ENCODE data around the gene NELFA. TPM values are rescaled to one million over a fixed set of nuclear protein-coding genes. Genes with fewer than 3 reads are reported as not detected.

Gene NELFA
- total RNA-seq, 4 donors from 2014 or later: 27.7 to 56.9 (median 42.8) TPM

- H3K36me3 ChIP-seq: no peaks in the 10 kb centered on the region
- peak in 1 of 3 donors; percentile 18 for DNase-seq
- no peaks in the 10 kb centered on the region for H3K9me3 ChIP-seq
- H3K27ac ChIP-seq: no peak overlapping the region
- H3K27me3 ChIP-seq: no peaks in the 10 kb centered on the region
- H3K4me1 ChIP-seq: no peaks in the 10 kb centered on the region
- H3K4me3 ChIP-seq: no peak overlapping the region
- TF ChIP-seq POLR2A (IDR thresholded peaks at IDR 0.05) (no peak), CTCF (IDR thresholded peaks at IDR 0.05) (no peak)
Observed at GRCh38 chr4:2049381-2049780, 40.6 kb upstream of the NELFA start.

- TF ChIP-seq CTCF (IDR thresholded peaks at IDR 0.05) (no peak), POLR2A (IDR thresholded peaks at IDR 0.05) (no peak)
- Histone ChIP-seq H3K27me3 (no peaks in the 10 kb centered on the region), H3K27ac (no peak overlapping the region), H3K36me3 (no peaks in the 10 kb centered on the region), H3K9me3 (no peaks in the 10 kb centered on the region), H3K4me1 (no peaks in the 10 kb centered on the region), H3K4me3 (no peak overlapping the region)
- DNase-seq: peak in 1 of 3 donors; percentile 29
Observed at GRCh38 chr4:2048831-2049230, 40.1 kb upstream of the NELFA start.

- H3K4me1 ChIP-seq: peaks cover 0 to under 1% (median under 1%) of the 10 kb centered on the region in 4 donors
- H3K27me3 ChIP-seq: no peaks in the 10 kb centered on the region
- no peak overlapping the region for H3K4me3 ChIP-seq
- H3K9me3 ChIP-seq: no peaks in the 10 kb centered on the region
- no peak for TF ChIP-seq CTCF (IDR thresholded peaks at IDR 0.05)
- no peak for TF ChIP-seq POLR2A (IDR thresholded peaks at IDR 0.05)
- no peak overlapping the region for H3K27ac ChIP-seq
- peak in 2 of 3 donors; percentile 36 to 43 for DNase-seq
- no peaks in the 10 kb centered on the region for H3K36me3 ChIP-seq
Observed at GRCh38 chr4:2047781-2048581, 39.2 kb upstream of the NELFA start.

GRCh38 chr4:2047031-2047660 lies 38.4 kb upstream of the NELFA start:
- no peak overlapping the region for H3K4me3 ChIP-seq
- peak in 1 of 3 donors; percentile 39 for DNase-seq
- peaks cover 0 to 9% (median 6%) of the 10 kb centered on the region in 4 donors for H3K4me1 ChIP-seq
- no peaks in the 10 kb centered on the region for H3K36me3 ChIP-seq
- no peak overlapping the region for H3K27ac ChIP-seq
- no peaks in the 10 kb centered on the region for H3K9me3 ChIP-seq
- H3K27me3 ChIP-seq: no peaks in the 10 kb centered on the region
- TF ChIP-seq CTCF (IDR thresholded peaks at IDR 0.05): no peak
- no peak for TF ChIP-seq POLR2A (IDR thresholded peaks at IDR 0.05)

GRCh38 chr4:2046031-2046961 lies 37.5 kb upstream of the NELFA start:
- peaks cover 0 to 17% (median 11%) of the 10 kb centered on the region in 4 donors for H3K4me1 ChIP-seq
- no peaks in the 10 kb centered on the region for H3K27me3 ChIP-seq
- DNase-seq: peak in 1 of 3 donors; percentile 30
- no peaks in the 10 kb centered on the region for H3K36me3 ChIP-seq
- H3K9me3 ChIP-seq: no peaks in the 10 kb centered on the region
- no peak overlapping the region for H3K4me3 ChIP-seq
- TF ChIP-seq POLR2A (IDR thresholded peaks at IDR 0.05) (no peak), CTCF (IDR thresholded peaks at IDR 0.05) (no peak)
- H3K27ac ChIP-seq: no peak overlapping the region

Data from Peyer's patch (tissue), 4 donors.